ENCODE data around the gene HRCT1. TPM values are rescaled to one million over a fixed set of nuclear protein-coding genes. Genes with fewer than 3 reads are reported as not detected.

The HRCT1 gene
- total RNA-seq, 2 experiments from 2014 or later = not detected

DNA sequence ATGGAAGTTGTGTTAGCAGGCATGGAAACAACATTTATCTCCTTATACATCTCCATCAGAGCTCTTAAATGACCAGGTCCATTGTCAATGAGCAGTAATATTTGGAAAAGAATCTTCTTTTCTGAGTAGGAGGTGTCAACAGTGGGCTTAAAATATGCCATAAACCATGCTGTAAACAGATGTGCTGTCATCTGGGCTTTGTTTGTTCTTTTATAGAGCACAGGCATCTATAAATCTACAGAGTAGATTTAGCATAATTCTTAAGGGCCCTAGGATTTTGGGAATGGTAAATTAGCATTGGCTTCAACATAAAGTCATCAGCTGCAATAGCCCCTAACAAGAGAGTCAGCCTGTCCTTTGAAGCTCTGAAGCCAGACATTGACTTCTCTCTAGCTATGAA lies 7.7 kb upstream of the HRCT1 start:
- TF ChIP-seq CTCF (IDR thresholded peaks at IDR 0.05) = no peak
- ATAC-seq (ENCODE audit: poor library complexity) (no peak), DNase-seq (no peak)
- H3K27ac Mint-ChIP-seq = no peak overlapping the region
- no peaks in the 10 kb centered on the region for H3K36me3 Mint-ChIP-seq (ENCODE audit: low read depth)
- POLR2A ChIA-PET = no interaction called here
- peaks cover 0 to under 1% of the 10 kb centered on the region in 2 experiments for H3K27me3 ChIP-seq (ENCODE audit: control insufficient read depth in 1 of 2, insufficient read depth in 2 of 2, low read length in 2 of 2)
- no peak overlapping the region for H3K4me3 Mint-ChIP-seq
- H3K4me3 ChIP-seq (ENCODE audit: low read length) = no peak overlapping the region
- CTCF ChIA-PET = no interaction called here
- H3K27ac ChIP-seq (ENCODE audit: low read depth in 1 of 2, low read length in 2 of 2) = no peak overlapping the region
- no peaks in the 10 kb centered on the region for H3K36me3 ChIP-seq (ENCODE audit: insufficient read depth, low read length)
- intact Hi-C loops (cut with DNase I, micrococcal nuclease) = no loop called here
- H3K9me3 Mint-ChIP-seq = no peaks in the 10 kb centered on the region
- peaks cover 4% of the 10 kb centered on the region for H3K4me1 ChIP-seq (ENCODE audit: insufficient read depth, low read length)
- peaks cover 7% of the 10 kb centered on the region for H3K4me1 Mint-ChIP-seq (ENCODE audit: low read depth)
- H3K9me3 ChIP-seq (ENCODE audit: control insufficient read depth in 1 of 2, insufficient read depth in 1 of 2, low read length in 2 of 2) = no peaks in the 10 kb centered on the region
- H3K27me3 Mint-ChIP-seq = peaks cover 9% of the 10 kb centered on the region

GRCh38 chr9:35899021-35899420 lies 7.0 kb upstream of the HRCT1 start:
- Mint-ChIP-seq H3K27ac (no peak overlapping the region), H3K4me1 (ENCODE audit: low read depth) (peaks cover 10% of the 10 kb centered on the region), H3K27me3 (peaks cover 3% of the 10 kb centered on the region), H3K9me3 (no peaks in the 10 kb centered on the region), H3K4me3 (no peak overlapping the region), H3K36me3 (ENCODE audit: low read depth) (no peaks in the 10 kb centered on the region)
- Histone ChIP-seq H3K36me3 (ENCODE audit: insufficient read depth, low read length) (no peaks in the 10 kb centered on the region), H3K27me3 (ENCODE audit: control insufficient read depth in 1 of 2, insufficient read depth in 2 of 2, low read length in 2 of 2) (no peaks in the 10 kb centered on the region), H3K4me1 (ENCODE audit: insufficient read depth, low read length) (peaks cover 8% of the 10 kb centered on the region), H3K27ac (ENCODE audit: low read depth in 1 of 2, low read length in 2 of 2) (no peak overlapping the region), H3K9me3 (ENCODE audit: control insufficient read depth in 1 of 2, insufficient read depth in 1 of 2, low read length in 2 of 2) (no peaks in the 10 kb centered on the region), H3K4me3 (ENCODE audit: low read length) (no peak overlapping the region)
- DNase-seq (no peak), ATAC-seq (ENCODE audit: poor library complexity) (no peak)
- no peak for TF ChIP-seq CTCF (IDR thresholded peaks at IDR 0.05)
- CTCF ChIA-PET = no interaction called here
- POLR2A ChIA-PET = no interaction called here
- intact Hi-C loops (cut with DNase I, micrococcal nuclease) = no loop called here

GRCh38 chr9:35903049-35903448 lies 3.0 kb upstream of the HRCT1 start:
- Histone ChIP-seq H3K36me3 (ENCODE audit: insufficient read depth, low read length) (no peaks in the 10 kb centered on the region), H3K27me3 (ENCODE audit: control insufficient read depth in 1 of 2, insufficient read depth in 2 of 2, low read length in 2 of 2) (no peaks in the 10 kb centered on the region), H3K27ac (ENCODE audit: low read depth in 1 of 2, low read length in 2 of 2) (no peak overlapping the region), H3K9me3 (ENCODE audit: control insufficient read depth in 1 of 2, insufficient read depth in 1 of 2, low read length in 2 of 2) (no peaks in the 10 kb centered on the region), H3K4me3 (ENCODE audit: low read length) (no peak overlapping the region), H3K4me1 (ENCODE audit: insufficient read depth, low read length) (peaks cover 46% of the 10 kb centered on the region)
- peak; percentile 88 for TF ChIP-seq CTCF (IDR thresholded peaks at IDR 0.05)
- Mint-ChIP-seq H3K27ac (no peak overlapping the region), H3K27me3 (peaks cover 3% of the 10 kb centered on the region), H3K4me3 (no peak overlapping the region), H3K9me3 (no peaks in the 10 kb centered on the region), H3K4me1 (ENCODE audit: low read depth) (peaks cover 45% of the 10 kb centered on the region), H3K36me3 (ENCODE audit: low read depth) (no peaks in the 10 kb centered on the region)
- ATAC-seq (ENCODE audit: poor library complexity) = peak; percentile 84
- intact Hi-C loops (cut with DNase I, micrococcal nuclease) = loop anchor here (1.0 kb wide), 2 partner anchors 42 to 120 kb away; no protein-coding TSS in a partner anchor
- peak in 6 of 14 experiments; percentile 23 to 80 (median 64) for DNase-seq
- CTCF ChIA-PET = interaction anchor here (0.6 to 3.0 kb wide), 5 partner anchors 9 to 121 kb away, joined by 3 to 24 read pairs (median 6); no protein-coding TSS in a partner anchor
- POLR2A ChIA-PET = interaction anchor here (0.7 to 1.2 kb wide), 4 partner anchors 8 to 41 kb away, joined by 3 to 4 read pairs (median 3); no protein-coding TSS in a partner anchor
